ENCODE data around the gene PTPRD.
"Not testable (repeated sequence)": the region's sequence is repeated elsewhere in the genome, so short reads cannot be mapped to it uniquely, and the experiment has no call there.

The PTPRD gene

DNA sequence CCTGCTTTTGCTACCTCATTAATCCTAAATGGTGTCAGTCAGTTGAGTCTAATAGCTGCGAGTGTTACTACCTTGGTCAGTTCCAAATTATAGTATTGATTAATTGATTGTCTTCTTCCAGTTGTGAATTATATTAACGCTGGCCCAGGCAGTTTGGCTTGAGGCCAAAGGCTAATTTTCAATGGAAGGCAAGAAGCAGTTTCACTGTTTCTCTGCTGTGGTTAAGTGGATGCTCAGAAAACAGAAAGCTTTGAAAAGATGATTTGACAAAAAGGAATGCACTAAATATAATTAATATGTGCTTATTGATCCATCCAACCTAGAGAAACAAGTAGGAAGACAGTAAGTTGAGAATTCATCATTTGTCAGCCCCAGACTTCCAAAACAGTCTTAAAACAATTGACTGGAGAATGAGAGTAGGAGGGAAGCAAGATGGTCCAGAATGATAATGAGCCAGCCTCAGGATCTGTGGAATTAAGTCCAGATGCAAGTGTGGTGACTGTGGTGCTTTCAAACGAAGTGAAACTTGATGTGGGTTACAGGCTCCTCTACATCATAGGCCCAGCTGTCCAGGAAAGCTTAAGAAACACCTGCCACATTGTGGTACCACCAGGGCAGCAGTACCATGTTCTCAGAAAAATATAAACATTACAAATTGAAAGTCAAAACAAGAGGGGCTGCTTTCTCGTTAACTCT, 1442.2 kb downstream of the PTPRD start:
- no peak overlapping the region for H3K9ac ChIP-seq (ENCODE audit: low read depth, low read length)
- no peaks in the 10 kb centered on the region for H3K9me3 ChIP-seq (ENCODE audit: control insufficient read depth, insufficient read depth, low read length)
- H3K4me1 ChIP-seq (ENCODE audit: insufficient read depth, low read length): no peaks in the 10 kb centered on the region
- no peaks in the 10 kb centered on the region for H3K36me3 ChIP-seq (ENCODE audit: insufficient read depth, low read length)

DNA sequence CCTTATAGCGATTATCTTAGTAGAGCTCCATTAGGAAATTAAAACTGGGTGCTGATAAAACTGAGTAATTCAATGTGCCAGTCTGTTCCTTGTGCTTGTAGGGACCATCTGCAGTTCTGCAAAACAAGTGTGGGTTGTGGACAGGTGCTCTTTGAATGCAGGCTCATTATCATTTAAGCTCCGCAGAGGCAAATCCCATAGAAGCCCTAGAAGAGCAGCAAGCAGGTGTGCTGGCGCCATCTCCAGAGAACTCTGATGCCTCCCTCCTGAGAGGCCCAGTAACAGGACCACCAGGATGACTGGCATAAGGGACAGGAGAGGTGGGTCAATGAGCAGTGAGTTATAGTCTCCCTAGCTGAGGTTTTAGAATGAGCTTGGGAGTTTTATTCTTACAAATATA, 1470.8 kb downstream of the PTPRD start:
- Histone ChIP-seq H3K9ac (ENCODE audit: low read depth, low read length) (no peak overlapping the region), H3K4me1 (ENCODE audit: insufficient read depth, low read length) (no peaks in the 10 kb centered on the region), H3K36me3 (ENCODE audit: insufficient read depth, low read length) (no peaks in the 10 kb centered on the region), H3K9me3 (ENCODE audit: control insufficient read depth, insufficient read depth, low read length) (no peaks in the 10 kb centered on the region)

DNA sequence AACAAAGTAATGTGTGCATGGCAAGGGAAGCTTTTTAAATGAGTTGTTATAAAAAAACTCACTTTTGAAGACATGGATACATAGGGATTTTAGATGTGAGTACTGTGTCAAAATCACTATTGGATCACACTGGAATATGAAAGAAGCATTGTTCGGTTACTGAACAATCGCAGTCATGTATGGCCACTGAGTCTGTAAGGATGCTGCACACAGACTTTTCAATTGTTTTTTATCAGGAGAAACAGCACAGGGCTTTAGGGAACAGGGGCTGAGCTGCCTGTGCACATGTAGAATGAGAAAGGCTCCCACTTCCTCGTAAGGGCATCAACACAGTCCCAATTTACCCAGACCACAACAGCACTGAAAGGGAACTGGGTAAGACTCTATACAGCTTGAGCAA, 1479.3 kb downstream of the PTPRD start:
- H3K9me3 ChIP-seq (ENCODE audit: control insufficient read depth, insufficient read depth, low read length): no peaks in the 10 kb centered on the region
- no peaks in the 10 kb centered on the region for H3K36me3 ChIP-seq (ENCODE audit: insufficient read depth, low read length)
- H3K4me1 ChIP-seq (ENCODE audit: insufficient read depth, low read length): no peaks in the 10 kb centered on the region
- H3K9ac ChIP-seq (ENCODE audit: low read depth, low read length): no peak overlapping the region

GRCh38 chr9:9124616-9125015, 1488.2 kb downstream of the PTPRD start:
- no peaks in the 10 kb centered on the region for H3K36me3 ChIP-seq (ENCODE audit: insufficient read depth, low read length)
- no peaks in the 10 kb centered on the region for H3K9me3 ChIP-seq (ENCODE audit: control insufficient read depth, insufficient read depth, low read length)
- H3K9ac ChIP-seq (ENCODE audit: low read depth, low read length): no peak overlapping the region
- no peaks in the 10 kb centered on the region for H3K4me1 ChIP-seq (ENCODE audit: insufficient read depth, low read length)

DNA sequence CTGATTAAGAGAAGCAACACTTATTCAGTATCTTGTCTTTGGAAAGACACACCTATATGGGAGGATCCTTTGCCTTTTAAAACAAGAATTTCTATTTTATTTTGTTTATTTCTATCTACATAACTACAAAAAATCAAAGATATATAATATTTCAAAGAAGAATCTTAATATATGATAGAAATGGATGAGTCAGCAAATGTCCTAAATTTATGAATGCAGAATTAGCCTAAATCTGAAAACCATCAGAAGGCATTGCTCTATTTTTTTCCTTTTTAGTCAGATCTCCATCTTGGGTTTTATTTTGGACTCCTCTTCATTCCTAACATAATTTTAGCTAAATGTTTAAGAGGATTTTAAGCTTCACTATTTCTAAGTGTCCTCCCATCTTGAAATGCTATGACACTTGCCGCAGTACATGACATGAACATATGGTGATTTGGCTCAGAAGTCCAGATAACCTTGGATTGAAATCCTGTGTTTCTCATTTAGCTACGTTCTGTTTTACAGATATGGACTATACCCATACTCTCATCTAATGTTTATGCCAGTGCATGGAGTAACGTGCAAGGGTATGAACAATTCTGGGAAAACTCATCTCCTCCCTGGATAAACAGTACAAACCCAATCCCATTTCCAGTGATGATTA, 1490.4 kb downstream of the PTPRD start:
- Histone ChIP-seq H3K9ac (ENCODE audit: low read depth, low read length) (no peak overlapping the region), H3K36me3 (ENCODE audit: insufficient read depth, low read length) (no peaks in the 10 kb centered on the region), H3K4me1 (ENCODE audit: insufficient read depth, low read length) (no peaks in the 10 kb centered on the region), H3K9me3 (ENCODE audit: control insufficient read depth, insufficient read depth, low read length) (no peaks in the 10 kb centered on the region)

GRCh38 chr9:9117866-9118265, 1494.9 kb downstream of the PTPRD start:
- H3K36me3 ChIP-seq (ENCODE audit: insufficient read depth, low read length): no peaks in the 10 kb centered on the region
- H3K9ac ChIP-seq (ENCODE audit: low read depth, low read length): no peak overlapping the region
- no peaks in the 10 kb centered on the region for H3K9me3 ChIP-seq (ENCODE audit: control insufficient read depth, insufficient read depth, low read length)
- no peaks in the 10 kb centered on the region for H3K4me1 ChIP-seq (ENCODE audit: insufficient read depth, low read length)

- no peaks in the 10 kb centered on the region for H3K9me3 ChIP-seq (ENCODE audit: control insufficient read depth, insufficient read depth, low read length)
- peaks cover 4% of the 10 kb centered on the region; the same call in 1 of the 2 replicates for H3K4me1 ChIP-seq (ENCODE audit: insufficient read depth, low read length)
- no peak overlapping the region for H3K9ac ChIP-seq (ENCODE audit: low read depth, low read length)
- no peaks in the 10 kb centered on the region for H3K36me3 ChIP-seq (ENCODE audit: insufficient read depth, low read length)
Observed at GRCh38 chr9:9112001-9112720, 1500.6 kb downstream of the PTPRD start.

- Histone ChIP-seq H3K36me3 (ENCODE audit: insufficient read depth, low read length) (no peaks in the 10 kb centered on the region), H3K9ac (ENCODE audit: low read depth, low read length) (no peak overlapping the region), H3K9me3 (ENCODE audit: control insufficient read depth, insufficient read depth, low read length) (no peaks in the 10 kb centered on the region), H3K4me1 (ENCODE audit: insufficient read depth, low read length) (peaks cover 4% of the 10 kb centered on the region; the same call in 1 of the 2 replicates)
Observed at GRCh38 chr9:9108641-9109040, 1504.2 kb downstream of the PTPRD start.

- Histone ChIP-seq H3K9me3 (ENCODE audit: control insufficient read depth, insufficient read depth, low read length) (no peaks in the 10 kb centered on the region), H3K9ac (ENCODE audit: low read depth, low read length) (no peak overlapping the region), H3K4me1 (ENCODE audit: insufficient read depth, low read length) (no peaks in the 10 kb centered on the region), H3K36me3 (ENCODE audit: insufficient read depth, low read length) (no peaks in the 10 kb centered on the region)
Observed at GRCh38 chr9:9102295-9102694, 1510.5 kb downstream of the PTPRD start.

GRCh38 chr9:9100070-9100469, 1512.7 kb downstream of the PTPRD start:
- no peaks in the 10 kb centered on the region for H3K36me3 ChIP-seq (ENCODE audit: insufficient read depth, low read length)
- no peaks in the 10 kb centered on the region for H3K9me3 ChIP-seq (ENCODE audit: control insufficient read depth, insufficient read depth, low read length)
- no peak overlapping the region for H3K9ac ChIP-seq (ENCODE audit: low read depth, low read length)
- H3K4me1 ChIP-seq (ENCODE audit: insufficient read depth, low read length): no peaks in the 10 kb centered on the region

GRCh38 chr9:9099646-9100045, 1513.2 kb downstream of the PTPRD start:
- H3K9ac ChIP-seq (ENCODE audit: low read depth, low read length): no peak overlapping the region
- no peaks in the 10 kb centered on the region for H3K9me3 ChIP-seq (ENCODE audit: control insufficient read depth, insufficient read depth, low read length)
- H3K4me1 ChIP-seq (ENCODE audit: insufficient read depth, low read length): no peaks in the 10 kb centered on the region
- no peaks in the 10 kb centered on the region for H3K36me3 ChIP-seq (ENCODE audit: insufficient read depth, low read length)

DNA sequence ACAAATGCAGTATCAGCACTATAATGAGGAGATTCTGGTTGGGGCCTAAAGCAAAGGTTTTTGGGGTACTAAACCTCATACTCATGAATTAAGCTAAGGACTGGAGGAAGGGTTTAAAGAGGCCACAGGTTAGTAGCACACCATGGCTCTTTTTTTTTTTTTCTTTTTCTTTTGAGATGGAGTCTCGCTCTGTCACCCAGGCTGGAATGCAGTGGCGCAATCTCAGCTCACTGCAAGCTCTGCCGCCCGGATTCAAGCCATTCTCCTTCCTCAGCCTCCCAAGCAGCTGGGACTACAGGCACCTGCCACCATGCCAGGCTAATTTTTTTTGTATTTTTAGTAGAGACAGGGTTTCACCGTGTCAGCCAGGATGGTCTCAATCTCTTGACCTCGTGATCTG, 1515.5 kb downstream of the PTPRD start:
- H3K36me3 ChIP-seq (ENCODE audit: insufficient read depth, low read length); H3K9ac ChIP-seq (ENCODE audit: low read depth, low read length); H3K4me1 ChIP-seq (ENCODE audit: insufficient read depth, low read length); H3K9me3 ChIP-seq (ENCODE audit: control insufficient read depth, insufficient read depth, low read length): not testable (repeated sequence)

DNA sequence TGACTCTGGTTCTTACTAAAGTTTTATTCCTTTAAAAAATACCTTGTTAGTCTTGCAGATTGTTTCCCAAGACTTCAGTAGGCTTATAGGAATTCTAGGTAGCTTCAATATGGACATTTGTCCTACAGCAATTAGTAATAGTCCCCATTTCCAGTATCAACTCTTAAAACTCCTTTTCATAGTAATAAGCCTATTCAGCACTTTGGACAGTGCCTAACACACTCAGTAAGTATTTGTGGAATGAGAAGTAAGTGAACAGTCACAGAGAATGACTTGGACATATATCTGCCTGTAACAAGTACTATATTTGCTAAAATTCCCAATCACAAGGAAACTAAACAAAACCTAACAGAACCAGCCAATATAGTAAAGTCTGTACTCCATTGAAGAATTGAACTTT, 1521.4 kb downstream of the PTPRD start:
- no peak overlapping the region for H3K9ac ChIP-seq (ENCODE audit: low read depth, low read length)
- no peaks in the 10 kb centered on the region for H3K9me3 ChIP-seq (ENCODE audit: control insufficient read depth, insufficient read depth, low read length)
- H3K4me1 ChIP-seq (ENCODE audit: insufficient read depth, low read length): no peaks in the 10 kb centered on the region
- H3K36me3 ChIP-seq (ENCODE audit: insufficient read depth, low read length): no peaks in the 10 kb centered on the region

DNA sequence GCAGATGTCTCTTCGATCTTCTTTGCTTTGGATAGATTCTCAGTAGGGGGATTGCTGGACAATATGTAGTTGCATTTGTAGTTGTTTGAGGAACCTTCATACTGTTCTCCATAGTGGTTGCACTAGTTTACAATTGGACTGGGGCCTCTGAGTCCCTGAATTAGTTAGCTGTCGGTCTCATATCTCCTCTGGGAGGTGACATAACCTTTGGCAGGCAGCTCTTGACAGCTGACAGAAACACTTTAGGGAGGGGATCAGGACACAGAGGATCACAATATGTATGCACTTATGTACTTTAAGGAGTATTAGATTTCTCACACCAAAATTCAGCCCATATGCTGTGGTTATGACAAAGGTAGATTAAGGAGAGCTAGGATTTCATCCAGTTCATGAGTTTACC, 1533.3 kb downstream of the PTPRD start:
- H3K4me1 ChIP-seq (ENCODE audit: insufficient read depth, low read length): no peaks in the 10 kb centered on the region
- H3K9me3 ChIP-seq (ENCODE audit: control insufficient read depth, insufficient read depth, low read length): no peaks in the 10 kb centered on the region
- no peak overlapping the region for H3K9ac ChIP-seq (ENCODE audit: low read depth, low read length)

DNA sequence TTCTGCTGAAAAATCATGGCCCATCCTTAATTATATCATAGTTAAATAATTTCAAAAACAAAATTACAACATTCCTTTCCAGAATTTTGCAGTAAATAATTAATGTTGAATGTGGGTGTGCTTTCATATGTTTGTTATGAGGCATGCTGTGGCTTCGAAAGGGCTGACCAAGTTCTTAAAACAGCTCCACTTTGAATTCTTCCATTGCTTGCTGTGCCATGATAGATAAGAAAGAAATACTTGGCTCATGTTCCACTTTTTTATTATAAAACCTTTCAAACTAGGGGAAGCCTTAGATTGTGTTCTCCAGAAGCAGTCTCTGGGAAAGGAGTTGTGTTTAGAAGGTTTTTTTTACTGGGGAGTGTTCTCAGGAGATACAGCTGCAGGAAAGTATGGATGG, 1534.5 kb downstream of the PTPRD start:
- no peaks in the 10 kb centered on the region for H3K9me3 ChIP-seq (ENCODE audit: control insufficient read depth, insufficient read depth, low read length)

More for the DNA sequence above, 1533.3 kb downstream of the PTPRD start:
- no peaks in the 10 kb centered on the region for H3K36me3 ChIP-seq (ENCODE audit: insufficient read depth, low read length)

More for the DNA sequence above, 1534.5 kb downstream of the PTPRD start:
- H3K9ac ChIP-seq (ENCODE audit: low read depth, low read length): no peak overlapping the region
- H3K36me3 ChIP-seq (ENCODE audit: insufficient read depth, low read length): no peaks in the 10 kb centered on the region
- H3K4me1 ChIP-seq (ENCODE audit: insufficient read depth, low read length): no peaks in the 10 kb centered on the region
